SK-N-DZ (cell line): ENCODE results near the gene ZNF432.
A peak's percentile ranks its signal among the peaks of the same experiment; 100 is the strongest.

Experiments used
- DNase-seq: peaks from one replicate; pipeline ENCODE4 v3.0.0-alpha.2; 2015; ENCODE audit warnings: low spot score

The ZNF432 gene

DNA sequence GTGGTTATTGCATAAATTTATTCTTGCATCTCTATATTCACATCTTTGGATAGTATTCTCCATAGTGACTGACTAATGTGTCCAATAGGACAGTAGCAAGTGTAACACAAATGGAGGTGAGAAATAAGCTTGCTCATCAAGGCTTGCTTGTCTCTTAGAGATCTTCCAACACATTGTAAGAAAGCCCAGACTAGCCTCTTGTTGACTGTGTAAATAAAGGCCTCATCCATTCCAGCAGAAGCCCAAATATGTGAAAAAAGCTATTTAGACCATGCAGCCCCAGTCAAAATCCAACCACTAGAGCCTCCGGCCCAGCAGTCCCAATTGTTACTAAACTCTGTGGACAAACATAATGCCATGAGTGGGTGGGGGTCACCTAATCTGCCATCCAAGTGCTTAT is 38.0 kb downstream of the ZNF432 start:
- DNase-seq: no peak

DNA sequence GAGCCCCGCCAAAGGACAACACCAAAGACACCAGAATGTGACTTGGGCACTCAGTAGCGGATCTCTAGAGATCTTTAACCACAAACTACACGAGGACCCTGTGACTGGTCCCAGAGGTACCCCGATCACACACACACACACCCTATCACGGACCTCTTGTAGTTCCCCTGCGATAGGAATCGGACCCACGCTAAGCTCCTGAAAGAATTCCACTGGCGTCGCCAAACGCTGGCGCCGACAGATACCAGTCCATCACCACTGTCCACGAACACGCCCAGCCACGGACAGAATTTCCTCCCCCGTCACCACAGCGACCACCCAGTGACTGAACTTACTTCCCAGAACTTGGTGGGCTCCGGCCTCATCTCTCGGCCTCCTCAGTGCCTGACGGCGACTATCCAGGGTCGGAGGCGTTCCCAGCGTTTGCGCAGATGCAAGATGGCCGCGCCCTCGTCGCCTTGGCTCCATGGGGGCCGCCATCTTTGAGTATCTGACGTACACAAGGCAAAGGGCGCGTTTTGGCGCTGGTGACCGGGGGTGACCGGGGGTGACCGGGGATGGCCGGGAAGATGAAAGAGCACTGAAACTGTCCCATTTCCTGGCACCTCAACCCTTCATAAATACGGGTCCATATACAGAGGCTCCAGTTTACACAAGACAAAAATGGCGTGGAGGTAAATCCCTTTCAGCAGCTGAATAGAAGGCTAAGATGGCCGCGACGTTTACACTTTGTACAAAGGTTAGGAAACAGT is 40.7 kb downstream of the ZNF432 start, which contains the start of gene ZNF615:
TSS of gene ZNF615 (minus strand) at position 406 of the 752 bp plus-strand sequence. CDS start 4,500 bp downstream, outside the sequence.
- DNase-seq: peak; percentile 75

DNA sequence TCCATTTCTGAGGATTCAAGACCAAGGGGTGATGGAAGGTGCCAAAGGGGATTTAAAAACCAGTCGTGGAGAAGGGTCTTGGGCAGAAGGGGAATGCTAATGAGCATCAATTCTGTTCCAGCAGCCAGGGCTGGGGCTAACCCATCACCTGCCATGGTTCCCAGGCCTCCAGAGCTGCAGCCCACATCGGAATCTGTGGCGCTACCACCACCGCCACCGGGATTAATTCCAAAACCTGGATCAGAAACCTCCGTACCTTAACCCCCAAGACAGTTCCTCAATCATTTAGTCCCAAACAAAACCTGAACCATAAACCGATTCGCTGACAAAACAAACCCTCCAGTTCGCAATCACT is 41.2 kb downstream of the ZNF432 start:
- peak; percentile 16 for DNase-seq

DNA sequence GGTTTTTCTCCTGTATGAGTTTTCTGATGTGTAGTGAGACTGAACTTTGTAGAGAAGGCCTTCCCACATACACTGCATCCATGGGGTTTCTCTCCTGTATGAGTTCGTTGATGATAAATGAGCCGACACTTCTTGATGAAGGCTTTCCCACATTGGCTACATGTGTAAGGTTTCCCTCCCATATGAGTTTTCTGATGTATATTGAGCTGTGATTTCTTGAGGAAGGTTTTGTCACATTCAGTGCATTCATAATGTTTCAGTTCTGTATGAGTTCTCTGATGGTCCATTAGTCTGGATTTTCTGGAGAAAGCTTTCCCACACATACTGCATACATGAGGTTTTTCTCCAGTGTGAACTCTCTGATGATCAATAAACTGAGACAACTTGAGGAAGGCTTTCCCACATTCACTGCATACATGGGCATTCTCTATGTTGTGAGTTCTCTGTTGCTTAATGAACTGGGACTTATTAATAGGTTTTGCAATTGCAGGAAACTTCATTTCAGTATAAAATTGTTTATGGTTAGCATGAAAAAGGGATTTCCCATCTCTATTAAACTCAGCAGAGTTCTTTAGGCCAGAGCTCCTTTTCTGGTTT is 54.5 kb downstream of the ZNF432 start:
- no peak for DNase-seq

DNA sequence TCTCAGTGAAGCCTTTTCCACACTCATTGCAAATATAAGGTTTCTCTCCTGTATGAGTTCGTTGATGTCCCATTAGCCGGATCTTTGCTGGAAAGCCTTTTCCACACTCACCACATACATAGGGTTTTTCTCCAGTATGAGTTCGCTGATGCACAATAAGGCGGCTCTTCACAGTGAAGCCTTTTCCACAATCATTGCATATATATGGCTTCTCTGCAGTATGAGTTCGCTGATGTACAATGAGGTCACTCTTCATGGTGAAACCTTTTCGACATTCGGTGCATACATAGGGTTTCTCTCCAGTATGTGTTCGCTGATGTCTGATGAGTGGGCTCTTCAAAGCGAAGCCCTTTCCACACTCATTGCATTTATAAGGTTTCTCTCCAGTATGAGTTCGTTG is 55.2 kb downstream of the ZNF432 start:
- DNase-seq: no peak

DNA sequence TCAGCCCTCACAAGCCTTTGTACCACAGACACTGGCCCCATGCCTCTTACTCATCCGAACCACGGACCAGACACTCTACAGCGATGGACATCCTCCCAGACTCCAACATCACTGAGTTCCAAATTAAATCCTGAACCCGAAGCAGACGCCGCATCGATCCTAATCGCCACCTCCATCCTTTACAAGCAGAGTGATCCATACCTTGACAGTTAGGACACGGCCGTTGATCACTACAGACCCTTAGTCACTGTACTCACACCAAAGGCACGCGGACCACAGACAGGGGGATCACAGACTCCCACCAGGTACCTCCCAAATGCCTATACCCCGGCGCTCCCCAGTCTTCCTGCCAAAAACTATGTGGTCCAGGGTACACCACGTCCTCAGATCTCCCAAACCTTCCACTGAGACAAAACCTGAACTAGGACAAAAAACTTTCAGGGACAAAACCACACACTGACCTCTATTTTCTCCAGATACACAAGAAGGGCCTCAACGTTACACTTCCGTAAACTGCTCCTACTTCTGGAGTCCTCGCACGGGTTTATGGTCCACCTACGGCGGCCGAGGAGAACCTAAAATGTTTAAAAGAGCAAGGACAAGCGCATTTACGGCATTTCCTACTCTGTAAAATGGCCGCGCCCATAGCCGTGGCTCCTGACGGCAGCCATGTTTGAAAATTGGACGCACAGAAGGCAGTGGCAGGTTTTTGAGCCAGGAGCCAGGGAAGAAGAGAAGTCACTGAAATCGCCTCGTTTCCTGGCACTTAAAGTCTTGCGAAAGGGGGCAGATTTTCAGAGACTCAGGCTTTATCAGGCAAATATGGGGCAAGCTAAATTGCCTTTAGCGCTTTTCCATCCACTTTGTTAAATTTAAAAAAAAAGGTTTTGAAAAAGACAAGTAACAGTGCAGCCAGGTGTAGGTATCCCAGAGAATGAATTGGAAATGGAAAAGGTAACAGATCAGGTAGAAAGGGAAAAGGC is 62.0 kb downstream of the ZNF432 start, which contains the start of gene ZNF350:
TSS of gene ZNF350 (minus strand) at position 532 of the 983 bp plus-strand sequence. CDS start 12,480 bp downstream, outside the sequence.
- peak; percentile 88 for DNase-seq

DNA sequence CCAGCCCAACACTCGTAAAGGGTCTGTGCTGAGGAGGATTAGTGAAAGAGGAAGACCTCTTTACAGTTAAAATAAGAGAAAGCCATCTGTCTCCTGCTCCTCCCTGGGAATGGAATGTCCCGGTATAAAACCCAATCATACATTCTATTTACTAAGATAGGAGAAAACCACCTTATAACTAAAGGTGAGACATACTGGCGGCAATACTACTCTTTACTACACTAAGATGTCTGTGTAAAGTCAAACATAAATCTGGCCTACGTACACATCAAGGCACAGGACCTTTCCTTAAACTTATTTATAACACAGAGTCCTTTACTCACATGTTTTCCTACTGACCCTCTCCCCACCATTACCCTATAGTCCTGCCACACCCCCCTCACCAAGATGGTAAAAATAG is 65.3 kb downstream of the ZNF432 start:
- no peak for DNase-seq
